Esophagus squamous epithelium (tissue), 4 donors: ENCODE data around the gene TMEM108.

Source experiments
- POLR2A ChIP-seq, 4 donors: fragments of 450-650 bp; IDR thresholded peaks; one replicate each; pipeline ENCODE4 v1.6.1; 2017; ENCODE audit warnings: antibody characterized with exemption in 4 of 4, mild to moderate bottlenecking in 4 of 4, moderate library complexity in 3 of 4
- TF ChIP-seq, protein P1 (sequence below), 6 experiments: fragments of 450-650 bp in 4 of 6; fragments of 200-600 bp in 2 of 6; sonication (generic) in 2 of 6; IDR thresholded peaks; one replicate each; pipeline ENCODE4 v1.5.1; 2016 to 2019; ENCODE audit warnings: antibody characterized with exemption in 6 of 6, mild to moderate bottlenecking in 4 of 6, moderate library complexity in 4 of 6

- no peak for TF ChIP-seq POLR2A (IDR thresholded peaks at IDR 0.05)
- TF ChIP-seq, protein P1, sequence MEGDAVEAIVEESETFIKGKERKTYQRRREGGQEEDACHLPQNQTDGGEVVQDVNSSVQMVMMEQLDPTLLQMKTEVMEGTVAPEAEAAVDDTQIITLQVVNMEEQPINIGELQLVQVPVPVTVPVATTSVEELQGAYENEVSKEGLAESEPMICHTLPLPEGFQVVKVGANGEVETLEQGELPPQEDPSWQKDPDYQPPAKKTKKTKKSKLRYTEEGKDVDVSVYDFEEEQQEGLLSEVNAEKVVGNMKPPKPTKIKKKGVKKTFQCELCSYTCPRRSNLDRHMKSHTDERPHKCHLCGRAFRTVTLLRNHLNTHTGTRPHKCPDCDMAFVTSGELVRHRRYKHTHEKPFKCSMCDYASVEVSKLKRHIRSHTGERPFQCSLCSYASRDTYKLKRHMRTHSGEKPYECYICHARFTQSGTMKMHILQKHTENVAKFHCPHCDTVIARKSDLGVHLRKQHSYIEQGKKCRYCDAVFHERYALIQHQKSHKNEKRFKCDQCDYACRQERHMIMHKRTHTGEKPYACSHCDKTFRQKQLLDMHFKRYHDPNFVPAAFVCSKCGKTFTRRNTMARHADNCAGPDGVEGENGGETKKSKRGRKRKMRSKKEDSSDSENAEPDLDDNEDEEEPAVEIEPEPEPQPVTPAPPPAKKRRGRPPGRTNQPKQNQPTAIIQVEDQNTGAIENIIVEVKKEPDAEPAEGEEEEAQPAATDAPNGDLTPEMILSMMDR (IDR thresholded peaks at IDR 0.05), result no peak
Measured at GRCh38 chr3:133360476-133360875, 322.3 kb downstream of the TMEM108 start.
